C4-2B (cell line): ENCODE data around the gene OSBPL3.

Source experiments
- CTCF ChIP-seq: fragments of 450-650 bp; conservative IDR thresholded peaks from 2 replicates; pipeline ENCODE4 v1.5.1; 2017; ENCODE audit warnings: mild to moderate bottlenecking
- ZFX ChIP-seq: fragments of 450-650 bp; IDR thresholded peaks from 2 replicates; pipeline ENCODE4 v1.6.1; 2017

DNA sequence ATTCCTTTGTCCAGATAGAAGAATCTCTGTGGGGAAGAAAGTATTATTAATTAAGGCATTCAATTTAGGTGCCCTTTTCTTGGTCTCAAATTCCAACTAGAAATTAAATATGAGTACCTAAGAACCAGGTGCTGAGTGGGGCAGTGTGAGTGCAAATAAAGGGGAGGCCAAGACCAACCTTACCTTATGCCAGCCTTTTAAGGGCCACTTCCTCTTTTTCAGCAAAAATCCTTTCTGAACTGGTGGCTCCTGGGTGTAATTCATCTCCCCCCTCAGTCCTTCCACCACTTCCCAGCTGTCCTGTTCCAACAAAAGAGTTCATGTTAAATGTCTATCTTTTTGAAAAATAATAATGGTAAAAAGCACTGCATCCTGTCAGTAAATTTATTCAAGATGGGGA lies 108.2 kb downstream of the OSBPL3 start:
- TF ChIP-seq CTCF (no peak), ZFX (no peak)
